GM12865 (cell line): Measurements from ENCODE around the gene RFT1.
A peak's percentile ranks its signal among the peaks of the same experiment; 100 is the strongest.

Experiments
- DNase-seq: peaks from one replicate; pipeline ENCODE4 v3.0.0; 2010; ENCODE audit warnings: low read depth
- H3K4me3 ChIP-seq: 2 replicates; pipeline ENCODE4 v1.5.1; 2011; ENCODE audit warnings: mild to moderate bottlenecking, low read depth, low read length, control low read depth
- TF ChIP-seq, protein P1 (sequence below): IDR thresholded peaks from 2 replicates; pipeline ENCODE4 v1.5.1; 2011; ENCODE audit warnings: low read length, control low read depth, low read depth, inconsistent platforms; ENCODE audit not compliant: insufficient read depth; ENCODE audit errors: missing control alignments

RFT1 gene

GRCh38 chr3:53044711-53045517 lies 85.3 kb downstream of the RFT1 start:
- peak; percentile 83 for DNase-seq
- peak overlapping the region; percentile 57 for H3K4me3 ChIP-seq
- TF ChIP-seq, protein P1, sequence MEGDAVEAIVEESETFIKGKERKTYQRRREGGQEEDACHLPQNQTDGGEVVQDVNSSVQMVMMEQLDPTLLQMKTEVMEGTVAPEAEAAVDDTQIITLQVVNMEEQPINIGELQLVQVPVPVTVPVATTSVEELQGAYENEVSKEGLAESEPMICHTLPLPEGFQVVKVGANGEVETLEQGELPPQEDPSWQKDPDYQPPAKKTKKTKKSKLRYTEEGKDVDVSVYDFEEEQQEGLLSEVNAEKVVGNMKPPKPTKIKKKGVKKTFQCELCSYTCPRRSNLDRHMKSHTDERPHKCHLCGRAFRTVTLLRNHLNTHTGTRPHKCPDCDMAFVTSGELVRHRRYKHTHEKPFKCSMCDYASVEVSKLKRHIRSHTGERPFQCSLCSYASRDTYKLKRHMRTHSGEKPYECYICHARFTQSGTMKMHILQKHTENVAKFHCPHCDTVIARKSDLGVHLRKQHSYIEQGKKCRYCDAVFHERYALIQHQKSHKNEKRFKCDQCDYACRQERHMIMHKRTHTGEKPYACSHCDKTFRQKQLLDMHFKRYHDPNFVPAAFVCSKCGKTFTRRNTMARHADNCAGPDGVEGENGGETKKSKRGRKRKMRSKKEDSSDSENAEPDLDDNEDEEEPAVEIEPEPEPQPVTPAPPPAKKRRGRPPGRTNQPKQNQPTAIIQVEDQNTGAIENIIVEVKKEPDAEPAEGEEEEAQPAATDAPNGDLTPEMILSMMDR: no peak

- H3K4me3 ChIP-seq: peak overlapping the region; percentile 57
- DNase-seq: peak; percentile 8
- TF ChIP-seq, protein P1: no peak
These were observed 85.9 kb downstream of the RFT1 start for GRCh38 chr3:53044371-53044710.

- DNase-seq: no peak
- TF ChIP-seq, protein P1: no peak
- no peak overlapping the region for H3K4me3 ChIP-seq
These were observed 86.5 kb downstream of the RFT1 start for GRCh38 chr3:53043738-53044137.

GRCh38 chr3:53042651-53043050 lies 87.6 kb downstream of the RFT1 start:
- H3K4me3 ChIP-seq: no peak overlapping the region
- DNase-seq: no peak
- TF ChIP-seq, protein P1: no peak

GRCh38 chr3:53040351-53040820 lies 89.8 kb downstream of the RFT1 start:
- H3K4me3 ChIP-seq: no peak overlapping the region
- DNase-seq: no peak
- TF ChIP-seq, protein P1: no peak

GRCh38 chr3:53039376-53039752 lies 90.9 kb downstream of the RFT1 start:
- H3K4me3 ChIP-seq: no peak overlapping the region
- no peak for DNase-seq
- TF ChIP-seq, protein P1: no peak
